Stimulated activated CD8-positive, alpha-beta memory T cell treated with anti-CD3 and anti-CD28 coated beads, Interleukin-7, amount 100 ng/mL, for 1 hour (primary cell): Measurements from ENCODE around the gene AKNA.

ENCODE experiments used
- DNase-seq, 2 donors: peaks; one replicate each; pipeline ENCODE4 v3.0.0-alpha.2; 2020; ENCODE audit warnings: low read depth in 2 of 2

Gene AKNA

GRCh38 chr9:114363424-114363823 lies 24.4 kb downstream of the AKNA start:
- no peak for DNase-seq

GRCh38 chr9:114362394-114362793 lies 25.4 kb downstream of the AKNA start:
- DNase-seq = no peak

GRCh38 chr9:114361542-114361941 lies 26.2 kb downstream of the AKNA start:
- DNase-seq = no peak

GRCh38 chr9:114359801-114360200 lies 28.0 kb downstream of the AKNA start:
- no peak for DNase-seq

- DNase-seq = no peak
Observed at GRCh38 chr9:114357911-114358328, 29.9 kb downstream of the AKNA start.

- no peak for DNase-seq
Observed at GRCh38 chr9:114357360-114357759, 30.4 kb downstream of the AKNA start.

- DNase-seq = no peak
Observed at GRCh38 chr9:114356792-114357191, 31.0 kb downstream of the AKNA start.

GRCh38 chr9:114355821-114356220 lies 32.0 kb downstream of the AKNA start:
- no peak for DNase-seq

- no peak for DNase-seq
Observed at GRCh38 chr9:114351932-114352331, 35.9 kb downstream of the AKNA start.

- DNase-seq = no peak
Observed at GRCh38 chr9:114350636-114351401, 37.0 kb downstream of the AKNA start.

- DNase-seq = no peak
Observed at GRCh38 chr9:114349713-114350480, 37.9 kb downstream of the AKNA start.

- DNase-seq = no peak
Observed at GRCh38 chr9:114348906-114349482, 38.8 kb downstream of the AKNA start.

- DNase-seq = no peak
Observed at GRCh38 chr9:114348261-114348905, 39.4 kb downstream of the AKNA start.

- DNase-seq = no peak
Observed at GRCh38 chr9:114347675-114348074, 40.1 kb downstream of the AKNA start.

GRCh38 chr9:114346146-114346545 lies 41.6 kb downstream of the AKNA start:
- DNase-seq = no peak

- no peak for DNase-seq
Observed at GRCh38 chr9:114345493-114346065, 42.2 kb downstream of the AKNA start.

- DNase-seq = no peak
Observed at GRCh38 chr9:114344692-114345091, 43.1 kb downstream of the AKNA start.

GRCh38 chr9:114344188-114344566 lies 43.6 kb downstream of the AKNA start:
- DNase-seq = no peak

- DNase-seq = no peak
Observed at GRCh38 chr9:114343471-114344187, 44.2 kb downstream of the AKNA start.

- no peak for DNase-seq
Observed at GRCh38 chr9:114342755-114343440, 44.9 kb downstream of the AKNA start.

GRCh38 chr9:114341991-114342390 lies 45.8 kb downstream of the AKNA start:
- DNase-seq = no peak
